Epithelial cell of esophagus (primary cell): ENCODE results near the gene SPANXC.
"Not testable (repeated sequence)": the region's sequence is repeated elsewhere in the genome, so short reads cannot be mapped to it uniquely, and the experiment has no call there.

Experiments
- DNase-seq: peaks from one replicate; pipeline ENCODE4 v3.0.0; 2010; ENCODE audit warnings: low read depth
- H3K4me3 ChIP-seq: 2 replicates; pipeline ENCODE4 v1.5.1; 2011; ENCODE audit warnings: mild to moderate bottlenecking, low read length, control low read depth
- TF ChIP-seq, protein P1 (sequence below): IDR thresholded peaks from 2 replicates; pipeline ENCODE4 v1.5.1; 2011; ENCODE audit warnings: low read depth, mild to moderate bottlenecking, low read length, control low read depth, inconsistent platforms; ENCODE audit not compliant: insufficient read depth; ENCODE audit errors: missing control alignments

SPANXC gene, protein sequence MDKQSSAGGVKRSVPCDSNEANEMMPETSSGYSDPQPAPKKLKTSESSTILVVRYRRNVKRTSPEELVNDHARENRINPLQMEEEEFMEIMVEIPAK

DNA sequence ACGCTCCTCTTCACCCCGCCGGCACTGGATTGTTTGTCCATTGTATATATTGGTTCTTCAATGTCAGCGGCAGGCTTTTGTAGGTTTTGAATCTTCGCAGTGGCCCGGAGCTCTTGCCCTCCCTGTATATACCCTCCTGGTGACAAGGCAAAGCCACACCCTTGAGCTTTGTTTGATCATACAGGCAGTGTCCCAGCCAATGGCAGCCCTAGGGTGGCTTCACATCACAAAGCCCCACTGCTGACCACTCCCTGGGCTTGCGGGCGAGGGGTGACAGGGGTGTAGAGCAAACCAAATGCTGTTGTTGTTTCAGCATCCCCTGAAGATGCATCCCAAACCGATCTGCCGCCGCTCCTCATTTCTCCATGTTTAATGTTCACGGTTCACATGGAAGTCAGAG lies at the start of gene SPANXC:
SPANXC (minus strand) TSS at position 101 of the 400 bp plus-strand sequence; CDS start at position 41, 60 bp downstream.
- H3K4me3 ChIP-seq, DNase-seq: not testable (repeated sequence)

DNA sequence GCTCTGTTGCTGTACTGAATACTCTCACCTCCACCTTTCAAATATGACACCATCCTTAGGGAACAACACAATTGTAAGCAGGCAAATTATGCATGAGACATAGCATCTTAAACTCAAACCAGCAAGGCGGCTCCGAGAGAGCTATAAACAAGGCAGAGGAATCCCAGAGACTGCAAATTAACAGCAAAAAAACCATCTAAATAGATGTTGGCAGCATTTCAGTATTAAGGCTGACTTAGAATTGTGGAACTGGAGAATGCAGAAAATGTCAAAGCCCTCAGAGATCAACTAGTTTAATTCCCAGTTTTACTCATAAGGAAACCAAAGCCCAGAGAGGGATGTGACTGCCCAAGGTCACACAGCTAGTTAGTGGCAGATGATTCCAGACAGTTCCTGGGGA lies 37.2 kb upstream of the SPANXC start:
- no peak overlapping the region for H3K4me3 ChIP-seq
- DNase-seq = no peak
- TF ChIP-seq, protein P1, sequence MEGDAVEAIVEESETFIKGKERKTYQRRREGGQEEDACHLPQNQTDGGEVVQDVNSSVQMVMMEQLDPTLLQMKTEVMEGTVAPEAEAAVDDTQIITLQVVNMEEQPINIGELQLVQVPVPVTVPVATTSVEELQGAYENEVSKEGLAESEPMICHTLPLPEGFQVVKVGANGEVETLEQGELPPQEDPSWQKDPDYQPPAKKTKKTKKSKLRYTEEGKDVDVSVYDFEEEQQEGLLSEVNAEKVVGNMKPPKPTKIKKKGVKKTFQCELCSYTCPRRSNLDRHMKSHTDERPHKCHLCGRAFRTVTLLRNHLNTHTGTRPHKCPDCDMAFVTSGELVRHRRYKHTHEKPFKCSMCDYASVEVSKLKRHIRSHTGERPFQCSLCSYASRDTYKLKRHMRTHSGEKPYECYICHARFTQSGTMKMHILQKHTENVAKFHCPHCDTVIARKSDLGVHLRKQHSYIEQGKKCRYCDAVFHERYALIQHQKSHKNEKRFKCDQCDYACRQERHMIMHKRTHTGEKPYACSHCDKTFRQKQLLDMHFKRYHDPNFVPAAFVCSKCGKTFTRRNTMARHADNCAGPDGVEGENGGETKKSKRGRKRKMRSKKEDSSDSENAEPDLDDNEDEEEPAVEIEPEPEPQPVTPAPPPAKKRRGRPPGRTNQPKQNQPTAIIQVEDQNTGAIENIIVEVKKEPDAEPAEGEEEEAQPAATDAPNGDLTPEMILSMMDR = no peak

DNA sequence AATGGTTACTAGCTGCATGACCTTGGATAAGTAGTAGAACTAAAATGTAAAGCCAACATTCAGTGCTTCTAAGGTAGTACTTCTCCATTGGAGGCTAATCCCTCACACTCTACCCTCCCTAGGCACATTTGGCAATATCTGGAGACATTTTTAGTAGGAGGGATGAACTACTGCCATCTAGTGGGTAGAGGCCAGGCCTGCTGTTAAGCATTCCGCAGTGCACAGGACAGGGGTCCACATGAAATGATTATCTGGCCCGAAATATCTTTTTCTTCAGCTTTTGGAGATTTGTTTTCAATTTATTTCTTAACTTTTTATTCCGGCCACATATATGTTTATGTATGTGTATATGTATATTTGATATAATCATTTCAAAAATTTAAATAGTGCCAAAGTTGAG lies 36.0 kb upstream of the SPANXC start:
- TF ChIP-seq, protein P1 = peak; percentile 73
- H3K4me3 ChIP-seq = no peak overlapping the region
- peak; percentile 24 for DNase-seq

DNA sequence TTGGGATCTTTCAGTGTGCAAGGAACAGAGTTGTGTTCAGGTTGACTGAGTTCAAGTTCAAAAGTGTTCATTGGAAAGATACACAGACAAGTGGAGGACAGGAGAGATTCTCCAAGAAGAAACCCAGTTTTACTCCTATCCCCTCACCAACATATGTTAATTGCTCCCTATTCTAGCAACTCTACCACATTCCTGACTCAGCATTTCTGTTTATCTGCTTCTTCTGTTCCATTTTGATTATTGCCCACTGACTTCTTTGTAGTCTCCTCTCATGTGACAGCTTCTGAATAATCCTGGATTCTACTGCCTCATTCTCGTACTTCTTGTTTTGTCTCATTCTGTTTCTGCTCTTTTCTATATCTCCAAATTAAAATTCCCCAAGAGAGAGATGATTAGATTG lies 15.8 kb upstream of the SPANXC start:
- TF ChIP-seq, protein P1 = no peak
- no peak overlapping the region for H3K4me3 ChIP-seq
- no peak for DNase-seq

DNA sequence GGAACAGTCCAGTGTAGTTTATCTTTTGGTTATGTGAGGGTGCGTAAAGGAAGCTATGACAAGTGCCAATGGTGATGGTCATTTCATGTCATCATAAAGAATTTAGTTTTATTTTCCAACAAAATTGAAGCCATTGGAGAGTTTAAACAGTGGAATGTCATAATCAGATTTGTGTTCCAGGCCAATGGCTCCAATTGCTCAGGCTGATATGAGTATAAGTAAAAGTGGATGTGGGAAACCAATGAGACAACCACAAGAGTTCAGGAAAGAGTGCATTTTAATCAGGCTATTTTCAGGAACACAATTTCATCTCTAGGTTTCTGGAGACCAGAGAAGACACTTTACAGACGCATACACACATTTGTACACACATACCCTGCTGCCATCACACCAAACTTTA lies 20.7 kb downstream of the SPANXC start:
- TF ChIP-seq, protein P1 = no peak
- H3K4me3 ChIP-seq = no peak overlapping the region

DNA sequence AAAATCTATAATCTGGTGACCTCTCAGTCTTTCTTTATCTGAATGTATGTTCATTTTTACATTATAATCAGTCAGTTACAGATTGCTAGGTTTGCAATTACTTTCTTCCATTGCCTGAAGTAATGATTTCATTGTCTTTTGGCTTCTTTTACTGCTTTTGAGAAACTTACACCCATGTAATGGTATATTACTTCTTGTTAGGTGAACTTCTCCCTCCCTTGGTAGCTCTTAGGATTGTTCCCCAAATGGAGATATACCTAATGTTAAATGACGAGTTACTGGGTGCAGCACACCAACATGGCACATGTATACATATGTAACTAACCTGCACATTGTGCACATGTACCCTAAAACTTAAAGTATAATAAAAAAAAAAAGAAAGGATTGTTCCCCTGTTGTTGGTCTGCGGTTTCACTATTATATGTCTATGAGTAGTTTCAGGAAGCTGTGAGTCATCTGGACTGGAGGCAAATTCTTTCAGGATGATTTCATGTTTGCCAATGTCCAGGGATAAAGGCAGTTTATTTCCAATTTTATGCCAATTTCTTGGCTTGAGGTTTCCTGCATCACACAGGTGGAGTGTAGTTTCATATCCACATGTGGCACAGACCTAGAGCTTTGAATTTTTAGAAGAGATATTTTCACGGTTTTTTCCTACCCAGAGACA lies 21.8 kb downstream of the SPANXC start:
- TF ChIP-seq, protein P1 = no peak
- DNase-seq = peak; percentile 66
- no peak overlapping the region for H3K4me3 ChIP-seq

More for the DNA sequence above, 20.7 kb downstream of the SPANXC start:
- DNase-seq = no peak

DNA sequence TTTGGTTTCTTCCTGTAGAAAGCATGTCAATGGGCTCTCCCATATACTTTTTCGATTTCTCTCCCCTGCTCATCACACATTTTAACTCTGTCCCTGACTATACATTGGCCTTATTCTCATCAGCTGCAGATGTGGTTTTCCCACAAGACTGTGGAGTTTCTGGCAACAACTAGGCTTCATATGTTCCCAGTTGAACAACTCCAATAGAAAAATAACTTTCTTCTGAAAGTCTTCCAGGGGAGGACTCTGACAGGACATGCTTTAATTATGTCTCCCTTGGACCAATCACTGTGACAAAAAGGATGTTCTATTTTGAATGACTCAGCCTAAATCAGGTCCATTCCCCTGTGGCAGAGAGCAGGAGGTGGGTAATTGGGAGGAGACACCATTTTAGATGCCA lies 28.1 kb downstream of the SPANXC start:
- no peak for DNase-seq
- TF ChIP-seq, protein P1 = no peak
- H3K4me3 ChIP-seq = no peak overlapping the region
